ENCODE data around the gene LYRM9. TPM values are rescaled to one million over a fixed set of nuclear protein-coding genes. Genes with fewer than 3 reads are reported as not detected.
"Not testable (repeated sequence)": the region's sequence is repeated elsewhere in the genome, so short reads cannot be mapped to it uniquely, and the experiment has no call there.

LYRM9 gene
- total RNA-seq, 2 experiments from 2014 or later, result 3.0 to 4.0 TPM

DNA sequence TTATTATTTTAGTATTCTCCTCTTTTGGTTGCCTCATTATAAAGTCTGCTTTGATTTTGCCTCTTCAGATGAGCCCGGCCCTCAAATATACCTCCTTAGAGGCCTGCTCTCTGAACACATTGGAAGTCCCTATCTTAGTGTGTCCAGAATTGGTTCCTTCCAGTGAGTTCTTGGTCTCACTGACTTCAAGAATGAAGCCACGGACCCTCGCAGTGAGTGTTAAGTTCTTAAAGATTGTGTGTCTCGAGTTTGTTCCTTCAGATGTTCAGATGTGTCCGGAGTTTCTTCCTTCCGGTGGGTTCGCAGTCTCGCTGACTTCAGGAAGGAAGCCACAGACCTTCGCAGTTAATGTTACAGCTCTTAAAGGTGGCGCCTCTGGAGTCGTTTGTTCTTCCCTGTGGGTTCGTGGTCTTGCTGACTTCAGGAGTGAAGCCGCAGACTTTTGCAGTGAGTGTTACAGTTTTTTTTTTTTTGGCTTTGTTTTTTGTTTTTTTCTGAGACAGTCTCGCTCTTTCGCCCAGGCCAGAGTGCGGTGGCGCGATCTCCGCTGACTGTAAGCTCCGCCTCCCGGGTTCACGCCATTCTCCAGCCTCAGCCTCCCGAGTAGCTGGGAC is 47.0 kb downstream of the LYRM9 start:
- DNase-seq, result peak; percentile 25
- H3K9me3 Mint-ChIP-seq, result peaks cover 2% of the 10 kb centered on the region
- H3K36me3 Mint-ChIP-seq, result peaks cover 4% of the 10 kb centered on the region
- peak overlapping the region; percentile 62 for H3K4me3 Mint-ChIP-seq
- peaks cover 16% of the 10 kb centered on the region for H3K4me1 Mint-ChIP-seq
- no peaks in the 10 kb centered on the region for H3K27me3 Mint-ChIP-seq
- peak overlapping the region; percentile 86 for H3K27ac Mint-ChIP-seq

GRCh38 chr17:27845264-27846041 is 47.7 kb downstream of the LYRM9 start:
- H3K27me3 Mint-ChIP-seq, result no peaks in the 10 kb centered on the region
- no peak overlapping the region for H3K27ac Mint-ChIP-seq
- no peak overlapping the region for H3K4me3 Mint-ChIP-seq
- peaks cover 16% of the 10 kb centered on the region for H3K4me1 Mint-ChIP-seq
- DNase-seq, result no peak
- peaks cover 4% of the 10 kb centered on the region for H3K36me3 Mint-ChIP-seq
- H3K9me3 Mint-ChIP-seq, result peaks cover 2% of the 10 kb centered on the region

GRCh38 chr17:27840688-27841087 is 52.5 kb downstream of the LYRM9 start:
- no peak overlapping the region for H3K27ac Mint-ChIP-seq
- no peak for DNase-seq
- H3K4me3 Mint-ChIP-seq, result no peak overlapping the region
- H3K4me1 Mint-ChIP-seq, result peaks cover 5% of the 10 kb centered on the region
- no peaks in the 10 kb centered on the region for H3K36me3 Mint-ChIP-seq
- no peaks in the 10 kb centered on the region for H3K27me3 Mint-ChIP-seq
- H3K9me3 Mint-ChIP-seq, result no peaks in the 10 kb centered on the region

- H3K9me3 Mint-ChIP-seq, H3K36me3 Mint-ChIP-seq, H3K27ac Mint-ChIP-seq, DNase-seq, H3K4me3 Mint-ChIP-seq, H3K4me1 Mint-ChIP-seq, H3K27me3 Mint-ChIP-seq: not testable (repeated sequence)
Observed at GRCh38 chr17:27840406-27840678, 52.8 kb downstream of the LYRM9 start.

DNA sequence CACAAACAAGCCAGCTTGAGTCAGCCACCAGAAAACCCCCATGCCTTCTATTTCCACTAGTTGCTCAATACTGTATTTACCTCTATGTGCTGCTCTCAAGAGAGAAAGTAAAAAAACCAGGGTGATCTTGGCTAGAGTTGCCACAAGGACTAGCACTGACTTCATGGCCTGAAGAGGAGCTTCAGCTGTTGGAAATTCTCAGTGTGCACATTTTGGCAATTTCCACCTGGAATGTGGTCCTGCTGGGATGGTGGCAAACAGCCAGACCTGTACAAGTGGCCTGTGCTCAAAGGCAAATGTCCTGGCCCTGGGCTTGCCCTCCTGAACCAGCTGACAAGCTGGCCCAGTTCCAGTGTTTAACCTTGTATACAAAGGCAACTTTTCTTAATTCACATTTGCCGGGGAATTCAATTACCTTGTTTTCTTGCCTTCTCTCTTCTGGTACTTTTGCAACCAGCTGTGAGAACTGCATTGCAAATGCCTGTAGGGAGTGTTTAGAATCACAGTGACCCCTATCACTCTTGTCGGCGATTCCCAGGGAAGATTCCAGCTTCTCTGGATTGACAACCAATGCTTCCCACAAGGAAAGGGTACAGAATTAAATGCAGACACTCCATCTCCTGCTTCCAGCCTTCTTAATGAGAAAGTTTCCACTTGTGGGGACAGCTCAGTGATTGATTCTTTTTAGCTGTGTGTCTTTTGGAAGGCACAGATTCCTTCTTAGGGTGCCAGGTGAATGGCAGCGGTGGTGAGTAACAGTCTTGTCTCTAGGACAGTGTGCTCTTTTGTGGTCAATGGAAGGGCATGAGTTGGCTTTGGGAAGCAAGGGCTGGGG is 53.4 kb downstream of the LYRM9 start:
- DNase-seq, H3K27me3 Mint-ChIP-seq, H3K9me3 Mint-ChIP-seq, H3K36me3 Mint-ChIP-seq, H3K4me3 Mint-ChIP-seq, H3K4me1 Mint-ChIP-seq, H3K27ac Mint-ChIP-seq: not testable (repeated sequence)

- not testable (repeated sequence) for H3K4me3 Mint-ChIP-seq, H3K27me3 Mint-ChIP-seq, H3K4me1 Mint-ChIP-seq, DNase-seq, H3K9me3 Mint-ChIP-seq, H3K36me3 Mint-ChIP-seq, H3K27ac Mint-ChIP-seq
Observed at GRCh38 chr17:27838607-27839006, 54.6 kb downstream of the LYRM9 start.

- not testable (repeated sequence) for H3K27ac Mint-ChIP-seq, H3K9me3 Mint-ChIP-seq, H3K4me3 Mint-ChIP-seq, DNase-seq, H3K27me3 Mint-ChIP-seq, H3K36me3 Mint-ChIP-seq, H3K4me1 Mint-ChIP-seq
Observed at GRCh38 chr17:27837769-27838168, 55.4 kb downstream of the LYRM9 start.

GRCh38 chr17:27836651-27837050 is 56.5 kb downstream of the LYRM9 start:
- Mint-ChIP-seq H3K4me3 (no peak overlapping the region), H3K36me3 (peaks cover 3% of the 10 kb centered on the region), H3K27ac (no peak overlapping the region), H3K4me1 (no peaks in the 10 kb centered on the region), H3K9me3 (peaks cover 7% of the 10 kb centered on the region), H3K27me3 (no peaks in the 10 kb centered on the region)
- no peak for DNase-seq

GRCh38 chr17:27834571-27834970 is 58.6 kb downstream of the LYRM9 start:
- Mint-ChIP-seq H3K27me3 (no peaks in the 10 kb centered on the region), H3K4me3 (no peak overlapping the region), H3K4me1 (no peaks in the 10 kb centered on the region), H3K9me3 (peaks cover 7% of the 10 kb centered on the region), H3K27ac (no peak overlapping the region), H3K36me3 (peaks cover 3% of the 10 kb centered on the region)
- no peak for DNase-seq

GRCh38 chr17:27832831-27833230 is 60.3 kb downstream of the LYRM9 start:
- DNase-seq, result no peak
- Mint-ChIP-seq H3K27ac (no peak overlapping the region), H3K36me3 (peaks cover 3% of the 10 kb centered on the region), H3K9me3 (peaks cover 7% of the 10 kb centered on the region), H3K4me3 (no peak overlapping the region), H3K4me1 (no peaks in the 10 kb centered on the region), H3K27me3 (peaks cover 2% of the 10 kb centered on the region)

- not testable (repeated sequence) for DNase-seq, H3K27ac Mint-ChIP-seq, H3K27me3 Mint-ChIP-seq, H3K4me3 Mint-ChIP-seq, H3K36me3 Mint-ChIP-seq, H3K9me3 Mint-ChIP-seq, H3K4me1 Mint-ChIP-seq
Observed at GRCh38 chr17:27829888-27830287, 63.3 kb downstream of the LYRM9 start.

DNA sequence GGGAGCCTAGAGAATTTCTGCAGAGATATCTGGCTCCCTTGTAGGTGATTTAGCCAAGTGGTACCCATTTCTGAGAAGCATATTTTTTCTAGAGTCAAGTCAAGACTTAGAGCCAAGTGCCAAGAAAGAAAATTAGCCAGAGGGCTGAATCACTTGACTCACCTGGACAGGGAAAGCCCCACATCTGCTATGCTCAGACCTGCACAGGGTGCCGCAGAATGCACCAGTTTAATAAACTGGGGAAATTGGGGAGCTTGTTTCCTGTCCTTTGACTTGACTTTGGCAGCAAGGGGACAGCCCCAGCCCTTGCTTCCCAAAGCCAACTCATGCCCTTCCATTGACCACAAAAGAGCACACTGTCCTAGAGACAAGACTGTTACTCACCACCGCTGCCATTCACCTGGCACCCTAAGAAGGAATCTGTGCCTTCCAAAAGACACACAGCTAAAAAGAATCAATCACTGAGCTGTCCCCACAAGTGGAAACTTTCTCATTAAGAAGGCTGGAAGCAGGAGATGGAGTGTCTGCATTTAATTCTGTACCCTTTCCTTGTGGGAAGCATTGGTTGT is 63.9 kb downstream of the LYRM9 start:
- not testable (repeated sequence) for DNase-seq, H3K4me1 Mint-ChIP-seq, H3K9me3 Mint-ChIP-seq, H3K4me3 Mint-ChIP-seq, H3K27ac Mint-ChIP-seq, H3K27me3 Mint-ChIP-seq, H3K36me3 Mint-ChIP-seq

Other genes with a start within 250 kb of the LYRM9 start
- gene NOS2, start 92.8 kb downstream of the LYRM9 start, total RNA-seq, result under 1 TPM in 1 of 2 experiments, not detected in 1; 0.10 TPM
- gene NLK, start 149.3 kb upstream of the LYRM9 start, total RNA-seq, result 10 to 100 TPM in 1 of 2 experiments, 1 to 10 TPM in 1; 9.6 to 10.2 TPM

All from activated naive CD8-positive, alpha-beta T cell treated with anti-CD3 and anti-CD28 coated beads for 36 hours (primary cell).